BE2C (cell line): ENCODE results near the gene BCOR.

Source experiments
- DNase-seq: peaks from one replicate; pipeline ENCODE4 v3.0.0-alpha.2; 2020
- H3K27me3 ChIP-seq: fragments of 250-450 bp; sonication (Bioruptor Pico); 2 replicates; pipeline ENCODE4 v1.5.1; 2020; ENCODE audit warnings: mild to moderate bottlenecking
- H3K36me3 ChIP-seq: fragments of 250-450 bp; sonication (Bioruptor Pico); 2 replicates; pipeline ENCODE4 v1.5.1; 2020; ENCODE audit warnings: mild to moderate bottlenecking
- H3K4me1 ChIP-seq: fragments of 250-450 bp; sonication (Bioruptor Pico); 2 replicates; pipeline ENCODE4 v1.5.1; 2020
- H3K4me3 ChIP-seq: 2 replicates; pipeline ENCODE4 v1.5.1; 2011; ENCODE audit warnings: low read depth, low read length
- H3K9me3 ChIP-seq: fragments of 250-450 bp; sonication (Bioruptor Pico); 2 replicates; pipeline ENCODE4 v1.5.1; 2020
- CTCF ChIP-seq: IDR thresholded peaks from 2 replicates; pipeline ENCODE4 v1.5.1; 2012; ENCODE audit warnings: mild to moderate bottlenecking, low read depth, low read length

The BCOR gene

GRCh38 chrX:40054793-40055192 lies 43.0 kb downstream of the BCOR start:
- no peaks in the 10 kb centered on the region for H3K4me1 ChIP-seq
- no peak for DNase-seq
- no peaks in the 10 kb centered on the region for H3K27me3 ChIP-seq
- no peak for TF ChIP-seq CTCF
- peaks cover 88% of the 10 kb centered on the region for H3K36me3 ChIP-seq
- no peaks in the 10 kb centered on the region for H3K9me3 ChIP-seq
- H3K4me3 ChIP-seq: no peak overlapping the region

GRCh38 chrX:40050532-40050931 lies 47.2 kb downstream of the BCOR start:
- no peak for TF ChIP-seq CTCF
- H3K27me3 ChIP-seq: no peaks in the 10 kb centered on the region
- peaks cover 66% of the 10 kb centered on the region for H3K36me3 ChIP-seq
- H3K4me3 ChIP-seq: no peak overlapping the region
- H3K4me1 ChIP-seq: no peaks in the 10 kb centered on the region
- no peak for DNase-seq
- H3K9me3 ChIP-seq: no peaks in the 10 kb centered on the region

GRCh38 chrX:40049084-40049641 lies 48.6 kb downstream of the BCOR start:
- H3K27me3 ChIP-seq: no peaks in the 10 kb centered on the region
- H3K4me1 ChIP-seq: no peaks in the 10 kb centered on the region
- H3K9me3 ChIP-seq: no peaks in the 10 kb centered on the region
- no peak overlapping the region for H3K4me3 ChIP-seq
- no peak for DNase-seq
- no peak for TF ChIP-seq CTCF
- peaks cover 52% of the 10 kb centered on the region for H3K36me3 ChIP-seq

GRCh38 chrX:40047485-40047884 lies 50.3 kb downstream of the BCOR start:
- peaks cover 36% of the 10 kb centered on the region for H3K36me3 ChIP-seq
- H3K4me3 ChIP-seq: no peak overlapping the region
- no peak for TF ChIP-seq CTCF
- DNase-seq: no peak
- H3K4me1 ChIP-seq: no peaks in the 10 kb centered on the region
- H3K9me3 ChIP-seq: no peaks in the 10 kb centered on the region
- H3K27me3 ChIP-seq: no peaks in the 10 kb centered on the region

- Histone ChIP-seq H3K27me3 (no peaks in the 10 kb centered on the region), H3K36me3 (peaks cover 3% of the 10 kb centered on the region), H3K4me3 (no peak overlapping the region), H3K9me3 (no peaks in the 10 kb centered on the region), H3K4me1 (no peaks in the 10 kb centered on the region)
- TF ChIP-seq CTCF: no peak
- no peak for DNase-seq
Observed at GRCh38 chrX:40043895-40044294, 53.9 kb downstream of the BCOR start.

- Histone ChIP-seq H3K27me3 (no peaks in the 10 kb centered on the region), H3K4me1 (no peaks in the 10 kb centered on the region), H3K36me3 (no peaks in the 10 kb centered on the region), H3K4me3 (no peak overlapping the region), H3K9me3 (no peaks in the 10 kb centered on the region)
- no peak for TF ChIP-seq CTCF
- DNase-seq: no peak
Observed at GRCh38 chrX:40041915-40042314, 55.8 kb downstream of the BCOR start.
